Measurements from ENCODE around the gene PLD4. TPM values are rescaled to one million over a fixed set of nuclear protein-coding genes. Genes with fewer than 3 reads are reported as not detected.

PLD4 gene
- total RNA-seq, 2 donors from 2014 or later = not detected

DNA sequence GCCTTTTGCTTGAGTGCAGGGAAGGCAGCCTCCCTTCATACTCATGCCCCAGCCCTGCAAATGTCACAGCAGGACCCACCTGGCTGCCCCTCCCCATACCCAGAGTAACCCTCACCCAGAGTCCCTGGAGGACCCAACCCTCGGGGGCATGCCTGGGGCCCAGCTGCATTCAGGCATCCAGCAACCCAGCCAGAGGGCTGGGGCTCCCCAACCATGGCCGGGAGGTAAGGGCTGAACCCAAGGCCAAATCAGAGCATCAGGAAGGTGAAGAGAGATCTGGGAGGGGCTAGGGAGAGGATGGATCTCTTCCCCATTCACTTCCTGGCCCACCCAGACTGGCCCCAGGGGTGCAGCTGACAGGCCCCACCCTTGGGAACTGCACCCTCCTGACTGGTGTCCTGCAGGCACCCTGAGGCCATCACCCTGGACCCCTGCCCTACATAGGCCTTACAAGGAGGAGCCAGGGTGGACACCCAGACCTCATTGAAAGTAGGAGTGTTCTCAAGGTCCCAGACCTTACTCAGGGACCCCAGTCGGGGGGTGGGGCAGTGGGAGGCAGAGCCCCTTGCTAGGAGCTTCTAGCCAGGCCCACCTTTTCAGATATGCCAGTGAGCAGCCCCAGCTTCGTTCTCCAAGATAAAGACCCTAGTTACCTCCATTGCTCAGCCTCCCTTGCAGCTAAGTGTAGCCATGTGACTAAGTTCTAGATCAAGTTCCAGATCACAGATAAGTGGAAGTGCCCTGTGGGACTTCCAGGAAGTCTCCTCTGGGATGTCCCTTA, 849 bp upstream of the PLD4 start:
- no peaks in the 10 kb centered on the region for H3K27me3 ChIP-seq (ENCODE audit: control insufficient read depth, insufficient read depth, low read length, poor library complexity, severe bottlenecking)
- H3K9me3 ChIP-seq (ENCODE audit: control insufficient read depth, low read length) = no peaks in the 10 kb centered on the region
- TF ChIP-seq, protein P1, sequence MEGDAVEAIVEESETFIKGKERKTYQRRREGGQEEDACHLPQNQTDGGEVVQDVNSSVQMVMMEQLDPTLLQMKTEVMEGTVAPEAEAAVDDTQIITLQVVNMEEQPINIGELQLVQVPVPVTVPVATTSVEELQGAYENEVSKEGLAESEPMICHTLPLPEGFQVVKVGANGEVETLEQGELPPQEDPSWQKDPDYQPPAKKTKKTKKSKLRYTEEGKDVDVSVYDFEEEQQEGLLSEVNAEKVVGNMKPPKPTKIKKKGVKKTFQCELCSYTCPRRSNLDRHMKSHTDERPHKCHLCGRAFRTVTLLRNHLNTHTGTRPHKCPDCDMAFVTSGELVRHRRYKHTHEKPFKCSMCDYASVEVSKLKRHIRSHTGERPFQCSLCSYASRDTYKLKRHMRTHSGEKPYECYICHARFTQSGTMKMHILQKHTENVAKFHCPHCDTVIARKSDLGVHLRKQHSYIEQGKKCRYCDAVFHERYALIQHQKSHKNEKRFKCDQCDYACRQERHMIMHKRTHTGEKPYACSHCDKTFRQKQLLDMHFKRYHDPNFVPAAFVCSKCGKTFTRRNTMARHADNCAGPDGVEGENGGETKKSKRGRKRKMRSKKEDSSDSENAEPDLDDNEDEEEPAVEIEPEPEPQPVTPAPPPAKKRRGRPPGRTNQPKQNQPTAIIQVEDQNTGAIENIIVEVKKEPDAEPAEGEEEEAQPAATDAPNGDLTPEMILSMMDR (conservative IDR thresholded peaks at IDR 0.05) = no peak
- no peak overlapping the region for H3K27ac Mint-ChIP-seq
- no peak overlapping the region for H3K4me3 Mint-ChIP-seq
- H3K9me3 Mint-ChIP-seq = peaks cover 4% of the 10 kb centered on the region
- no peaks in the 10 kb centered on the region for H3K36me3 Mint-ChIP-seq (ENCODE audit: low read depth)
- H3K27ac ChIP-seq (ENCODE audit: low read depth, low read length) = no peak overlapping the region
- peaks cover under 1% of the 10 kb centered on the region for H3K27me3 Mint-ChIP-seq (ENCODE audit: insufficient read depth)
- no peaks in the 10 kb centered on the region for H3K36me3 ChIP-seq (ENCODE audit: control insufficient read depth, insufficient read depth, low read length)
- no peak overlapping the region for H3K9ac ChIP-seq (ENCODE audit: extremely low read depth, low read length, poor library complexity, severe bottlenecking)
- H3K4me3 ChIP-seq (ENCODE audit: low read length) = no peak overlapping the region
- no peak for DNase-seq
- 89 to 95% methylated on average over 2 to 4 of the region's 4 CpGs for WGBS, 2 experiments (ENCODE audit: insufficient coverage in 1 of 2, insufficient read length in 1 of 2)
- no peaks in the 10 kb centered on the region for H3K4me1 ChIP-seq (ENCODE audit: control insufficient read depth, insufficient read depth, low read length)
- H3K4me1 Mint-ChIP-seq = no peaks in the 10 kb centered on the region

DNA sequence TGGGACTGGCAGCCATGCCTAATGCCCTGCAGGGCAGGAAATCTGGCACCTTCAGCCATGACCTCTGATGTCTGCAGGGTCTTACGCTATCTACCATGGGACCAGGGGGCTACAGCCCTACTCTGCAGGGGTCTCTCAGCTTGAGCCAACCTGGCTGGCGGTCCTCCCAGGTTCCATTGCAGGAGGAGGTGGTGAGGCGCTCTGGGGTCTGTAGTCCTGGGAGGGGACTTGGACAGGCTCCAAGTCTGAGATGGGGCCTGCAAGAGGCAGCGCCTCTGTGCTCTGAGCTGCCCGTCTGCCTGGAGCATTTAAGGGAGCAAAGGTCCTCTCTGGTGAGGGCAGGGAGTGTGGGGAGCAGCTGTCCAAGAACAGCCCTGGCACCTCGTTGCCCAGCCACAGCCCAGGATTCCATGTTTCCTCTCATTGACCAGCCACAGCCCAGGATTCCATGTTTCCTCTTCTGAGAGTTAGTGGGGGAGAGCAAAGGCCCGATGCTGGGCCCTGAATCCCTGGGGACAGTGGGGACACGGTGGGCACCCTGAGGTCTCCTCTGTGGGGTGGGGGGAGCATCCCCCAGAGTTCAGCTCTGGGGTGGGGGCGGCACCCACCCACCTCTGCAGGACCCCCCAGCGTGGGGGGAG, 655 bp downstream of the PLD4 start:
- H3K4me1 ChIP-seq (ENCODE audit: control insufficient read depth, insufficient read depth, low read length) = no peaks in the 10 kb centered on the region
- H3K4me1 Mint-ChIP-seq = no peaks in the 10 kb centered on the region
- no peak overlapping the region for H3K4me3 Mint-ChIP-seq
- peaks cover 4% of the 10 kb centered on the region for H3K9me3 Mint-ChIP-seq
- no peaks in the 10 kb centered on the region for H3K36me3 ChIP-seq (ENCODE audit: control insufficient read depth, insufficient read depth, low read length)
- no peak overlapping the region for H3K27ac Mint-ChIP-seq
- DNase-seq = no peak
- H3K9ac ChIP-seq (ENCODE audit: extremely low read depth, low read length, poor library complexity, severe bottlenecking) = no peak overlapping the region
- H3K27me3 Mint-ChIP-seq (ENCODE audit: insufficient read depth) = peaks cover 12% of the 10 kb centered on the region
- WGBS, 2 experiments (ENCODE audit: insufficient coverage in 1 of 2, insufficient read length in 1 of 2) = 87% methylated on average over 9 of the region's 10 CpGs; no CpG with 5 or more reads in 1 of the 2 experiments
- no peaks in the 10 kb centered on the region for H3K9me3 ChIP-seq (ENCODE audit: control insufficient read depth, low read length)
- H3K4me3 ChIP-seq (ENCODE audit: low read length) = no peak overlapping the region
- no peak overlapping the region for H3K27ac ChIP-seq (ENCODE audit: low read depth, low read length)
- TF ChIP-seq, protein P1 (conservative IDR thresholded peaks at IDR 0.05) = no peak
- H3K36me3 Mint-ChIP-seq (ENCODE audit: low read depth) = no peaks in the 10 kb centered on the region
- H3K27me3 ChIP-seq (ENCODE audit: control insufficient read depth, insufficient read depth, low read length, poor library complexity, severe bottlenecking) = no peaks in the 10 kb centered on the region

DNA sequence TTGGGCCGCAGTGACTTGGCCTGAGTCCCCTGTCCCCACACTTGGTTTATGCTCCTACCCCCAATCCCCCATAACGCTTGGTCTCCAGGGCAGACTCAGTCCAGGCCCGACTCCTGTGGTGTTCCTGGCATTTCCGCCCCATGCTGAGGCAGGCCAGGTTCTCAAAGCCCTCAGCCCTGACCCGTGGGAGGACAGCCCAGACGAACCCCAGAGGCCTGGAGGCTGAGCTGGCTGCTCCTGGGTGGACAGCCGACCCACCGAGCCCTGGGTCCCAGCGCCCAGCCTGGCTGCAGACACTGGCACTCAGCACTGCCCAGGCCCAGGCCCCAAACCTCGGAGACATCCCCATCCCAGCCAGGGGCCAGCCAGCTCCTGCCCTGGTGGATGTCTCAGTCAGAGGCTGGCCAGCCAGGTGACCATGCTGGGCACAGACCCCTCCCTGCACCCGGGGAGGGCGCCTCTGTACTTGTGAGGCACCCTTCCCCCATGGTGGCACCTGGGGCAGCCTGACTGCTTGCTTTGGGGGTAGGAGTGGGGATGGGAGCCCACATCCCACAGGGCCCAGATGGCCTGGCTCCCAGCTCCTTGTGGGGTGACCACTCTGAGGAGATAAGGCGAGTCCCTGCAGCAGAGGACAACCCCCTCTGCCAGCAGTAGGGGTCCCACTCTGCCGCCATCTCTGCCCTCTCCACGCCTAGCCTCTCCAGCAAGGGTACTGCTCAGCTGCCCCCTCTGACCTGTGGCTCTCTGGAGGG, 1.4 kb downstream of the PLD4 start:
- H3K27me3 Mint-ChIP-seq (ENCODE audit: insufficient read depth) = peaks cover 19% of the 10 kb centered on the region
- Histone ChIP-seq H3K9me3 (ENCODE audit: control insufficient read depth, low read length) (no peaks in the 10 kb centered on the region), H3K4me1 (ENCODE audit: control insufficient read depth, insufficient read depth, low read length) (no peaks in the 10 kb centered on the region), H3K27ac (ENCODE audit: low read depth, low read length) (no peak overlapping the region), H3K36me3 (ENCODE audit: control insufficient read depth, insufficient read depth, low read length) (no peaks in the 10 kb centered on the region), H3K9ac (ENCODE audit: extremely low read depth, low read length, poor library complexity, severe bottlenecking) (no peak overlapping the region), H3K27me3 (ENCODE audit: control insufficient read depth, insufficient read depth, low read length, poor library complexity, severe bottlenecking) (no peaks in the 10 kb centered on the region), H3K4me3 (ENCODE audit: low read length) (no peak overlapping the region)
- 89 to 100% methylated on average over 1 to 15 of the region's 15 CpGs for WGBS, 2 experiments (ENCODE audit: insufficient coverage in 1 of 2, insufficient read length in 1 of 2)
- H3K4me3 Mint-ChIP-seq = no peak overlapping the region
- H3K36me3 Mint-ChIP-seq (ENCODE audit: low read depth) = no peaks in the 10 kb centered on the region
- no peak overlapping the region for H3K27ac Mint-ChIP-seq
- TF ChIP-seq, protein P1 (conservative IDR thresholded peaks at IDR 0.05) = no peak
- DNase-seq = no peak
- no peaks in the 10 kb centered on the region for H3K4me1 Mint-ChIP-seq
- peaks cover 4% of the 10 kb centered on the region for H3K9me3 Mint-ChIP-seq
